Measurements from ENCODE around the gene APOL1.

Gene APOL1

DNA sequence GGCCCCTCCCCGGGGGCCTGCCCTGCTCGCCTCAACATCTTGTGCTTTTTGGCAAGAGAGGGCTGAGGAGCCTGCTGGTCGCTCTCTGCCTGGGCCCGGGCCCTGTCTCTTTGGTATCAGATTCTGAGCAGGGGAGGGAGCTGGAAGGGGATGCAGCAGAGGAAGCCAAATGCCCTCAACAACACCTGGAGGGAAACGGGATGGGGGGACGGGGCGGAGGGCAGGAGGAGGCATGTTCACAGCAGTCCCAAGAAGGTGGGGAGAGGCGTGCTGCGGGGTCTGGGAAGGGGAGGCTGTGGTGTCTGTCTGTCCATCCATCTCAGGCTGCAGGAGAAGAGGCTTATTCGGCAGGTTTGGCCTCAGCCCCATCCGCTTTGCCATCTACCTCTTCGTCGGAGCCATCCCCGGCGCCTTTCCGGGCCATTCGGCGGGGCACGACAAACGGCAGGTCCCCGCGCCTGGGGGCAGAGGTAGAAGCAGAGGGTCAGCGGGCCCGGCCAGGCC is 29.4 kb downstream of the APOL1 start:
- Histone ChIP-seq H3K27me3 (ENCODE audit: insufficient read depth, low read depth) (no peaks in the 10 kb centered on the region), H3K27ac (no peak overlapping the region), H4K20me1 (ENCODE audit: insufficient read depth) (no peaks in the 10 kb centered on the region), H3K9ac (no peak overlapping the region), H3K4me1 (ENCODE audit: low read depth, poor library complexity, severe bottlenecking) (peaks cover 20% of the 10 kb centered on the region), H3K4me2 (no peak overlapping the region), H2AFZ (ENCODE audit: low read depth) (no peak overlapping the region), H3K79me2 (ENCODE audit: insufficient read depth, low read depth) (no peaks in the 10 kb centered on the region), H3K36me3 (ENCODE audit: insufficient read depth) (no peaks in the 10 kb centered on the region; the same call in 1 of the 2 replicates), H3K4me3 (IDR thresholded peaks at IDR 0.05; ENCODE audit: insufficient read depth, low read depth, low read length) (no peak overlapping the region)
- TF ChIP-seq, protein P1, sequence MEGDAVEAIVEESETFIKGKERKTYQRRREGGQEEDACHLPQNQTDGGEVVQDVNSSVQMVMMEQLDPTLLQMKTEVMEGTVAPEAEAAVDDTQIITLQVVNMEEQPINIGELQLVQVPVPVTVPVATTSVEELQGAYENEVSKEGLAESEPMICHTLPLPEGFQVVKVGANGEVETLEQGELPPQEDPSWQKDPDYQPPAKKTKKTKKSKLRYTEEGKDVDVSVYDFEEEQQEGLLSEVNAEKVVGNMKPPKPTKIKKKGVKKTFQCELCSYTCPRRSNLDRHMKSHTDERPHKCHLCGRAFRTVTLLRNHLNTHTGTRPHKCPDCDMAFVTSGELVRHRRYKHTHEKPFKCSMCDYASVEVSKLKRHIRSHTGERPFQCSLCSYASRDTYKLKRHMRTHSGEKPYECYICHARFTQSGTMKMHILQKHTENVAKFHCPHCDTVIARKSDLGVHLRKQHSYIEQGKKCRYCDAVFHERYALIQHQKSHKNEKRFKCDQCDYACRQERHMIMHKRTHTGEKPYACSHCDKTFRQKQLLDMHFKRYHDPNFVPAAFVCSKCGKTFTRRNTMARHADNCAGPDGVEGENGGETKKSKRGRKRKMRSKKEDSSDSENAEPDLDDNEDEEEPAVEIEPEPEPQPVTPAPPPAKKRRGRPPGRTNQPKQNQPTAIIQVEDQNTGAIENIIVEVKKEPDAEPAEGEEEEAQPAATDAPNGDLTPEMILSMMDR (conservative IDR thresholded peaks at IDR 0.05; ENCODE audit: low read depth, low read length) = no peak

- H4K20me1 ChIP-seq (ENCODE audit: insufficient read depth) = no peaks in the 10 kb centered on the region
- TF ChIP-seq, protein P1 (conservative IDR thresholded peaks at IDR 0.05; ENCODE audit: low read depth, low read length) = no peak
- H3K4me2 ChIP-seq = no peak overlapping the region
- no peaks in the 10 kb centered on the region for H3K27me3 ChIP-seq (ENCODE audit: insufficient read depth, low read depth)
- H3K27ac ChIP-seq = no peak overlapping the region
- peaks cover 32% of the 10 kb centered on the region for H3K4me1 ChIP-seq (ENCODE audit: low read depth, poor library complexity, severe bottlenecking)
- no peak overlapping the region for H2AFZ ChIP-seq (ENCODE audit: low read depth)
- H3K36me3 ChIP-seq (ENCODE audit: insufficient read depth) = no peaks in the 10 kb centered on the region; the same call in 1 of the 2 replicates
- H3K4me3 ChIP-seq (IDR thresholded peaks at IDR 0.05; ENCODE audit: insufficient read depth, low read depth, low read length) = no peak overlapping the region
- no peak overlapping the region for H3K9ac ChIP-seq
- H3K79me2 ChIP-seq (ENCODE audit: insufficient read depth, low read depth) = no peaks in the 10 kb centered on the region
Measured at GRCh38 chr22:36284171-36284571, 31.2 kb downstream of the APOL1 start.

- Histone ChIP-seq H3K27ac (no peak overlapping the region), H3K27me3 (ENCODE audit: insufficient read depth, low read depth) (no peaks in the 10 kb centered on the region), H4K20me1 (ENCODE audit: insufficient read depth) (no peaks in the 10 kb centered on the region), H3K4me1 (ENCODE audit: low read depth, poor library complexity, severe bottlenecking) (peaks cover 40% of the 10 kb centered on the region), H3K9ac (no peak overlapping the region), H3K36me3 (ENCODE audit: insufficient read depth) (no peaks in the 10 kb centered on the region; the same call in 1 of the 2 replicates), H3K4me2 (no peak overlapping the region), H2AFZ (ENCODE audit: low read depth) (no peak overlapping the region), H3K79me2 (ENCODE audit: insufficient read depth, low read depth) (no peaks in the 10 kb centered on the region), H3K4me3 (IDR thresholded peaks at IDR 0.05; ENCODE audit: insufficient read depth, low read depth, low read length) (no peak overlapping the region)
- TF ChIP-seq, protein P1 (conservative IDR thresholded peaks at IDR 0.05; ENCODE audit: low read depth, low read length) = no peak
Measured at GRCh38 chr22:36285017-36285416, 32.1 kb downstream of the APOL1 start.

- H3K4me1 ChIP-seq (ENCODE audit: low read depth, poor library complexity, severe bottlenecking) = peaks cover 40% of the 10 kb centered on the region
- no peaks in the 10 kb centered on the region for H4K20me1 ChIP-seq (ENCODE audit: insufficient read depth)
- H3K79me2 ChIP-seq (ENCODE audit: insufficient read depth, low read depth) = no peaks in the 10 kb centered on the region
- H2AFZ ChIP-seq (ENCODE audit: low read depth) = no peak overlapping the region
- H3K27me3 ChIP-seq (ENCODE audit: insufficient read depth, low read depth) = no peaks in the 10 kb centered on the region
- TF ChIP-seq, protein P1 (conservative IDR thresholded peaks at IDR 0.05; ENCODE audit: low read depth, low read length) = no peak
- no peak overlapping the region for H3K4me3 ChIP-seq (IDR thresholded peaks at IDR 0.05; ENCODE audit: insufficient read depth, low read depth, low read length)
- H3K4me2 ChIP-seq = no peak overlapping the region
- H3K36me3 ChIP-seq (ENCODE audit: insufficient read depth) = no peaks in the 10 kb centered on the region; the same call in 1 of the 2 replicates
- H3K27ac ChIP-seq = no peak overlapping the region
- H3K9ac ChIP-seq = no peak overlapping the region
Measured at GRCh38 chr22:36285545-36285944, 32.6 kb downstream of the APOL1 start.

All from KMS-11 (cell line).